HCT116 (cell line): ENCODE data around the gene CLEC14A. TPM values are rescaled to one million over a fixed set of nuclear protein-coding genes. Genes with fewer than 3 reads are reported as not detected.

Experiments
- ATAC-seq: fragments of 200-7000 bp; cut with Tn5 transposase; 2 replicates; pipeline ENCODE4 v1.9.1; 2020; ENCODE audit warnings: mild to moderate bottlenecking, moderate library complexity
- BruUV-seq: library from RNA; stranded (reverse); fragments of 400-500 nt; replicated peaks from 2 replicates; lab custom pipeline; 2021; lab: Mats Ljungman, UMichigan
- CTCF ChIA-PET: fragments of 300-600 bp; sonication (Branson Sonifier 250); formaldehyde crosslinking; loops from one replicate; lab custom pipeline; 2021; ENCODE audit warnings: antibody characterized with exemption; lab: Charles Lee
- POLR2A ChIA-PET: fragments of 300-600, 350-600 bp; sonication (Branson Sonifier 250); formaldehyde crosslinking; loops from one replicate; lab custom pipeline; 2021; ENCODE audit warnings: antibody characterized with exemption; lab: Charles Lee
- RAD21 ChIA-PET, 2 experiments: fragments of 300-600 bp; sonication (Branson Sonifier 250); formaldehyde crosslinking; loops; one replicate each; lab custom pipeline; 2023; ENCODE audit warnings: low total read pairs in 2 of 2; ENCODE audit not compliant: uncharacterized antibody in 2 of 2, unreplicated experiment in 2 of 2, low non-redundant PET in 1 of 2; lab: Charles Lee
- DNase-seq: peaks from one replicate; pipeline ENCODE4 v3.0.0-alpha.2; 2010; ENCODE audit warnings: low read depth, low spot score
- H2AFZ ChIP-seq: fragments of 200-600 bp; shearing (Covaris generic), sonication (generic); 2 replicates; pipeline ENCODE4 v1.6.1; 2017; ENCODE audit warnings: low read depth, mixed run types, mixed read lengths, antibody characterized with exemption, low read length; ENCODE audit not compliant: poor library complexity, severe bottlenecking
- H3K27ac ChIP-seq: 2 replicates; pipeline ENCODE4 v1.5.1; 2012; ENCODE audit warnings: low read depth, low read length
- H3K27me3 ChIP-seq: fragments of 200-600 bp; sonication (generic); 2 replicates; pipeline ENCODE4 v1.6.1; 2016; ENCODE audit warnings: mixed run types, low read length, mixed read lengths; ENCODE audit not compliant: insufficient read depth
- H3K36me3 ChIP-seq, 2 experiments: fragments of 200-500 bp in 1 of 2; fragments of 200-600 bp in 1 of 2; sonication (Bioruptor generic) in 1 of 2; sonication (generic) in 1 of 2; 2 replicates each; pipeline versions ENCODE4 v1.5.1 to v1.6.1; 2014 to 2016; ENCODE audit warnings: low read length in 2 of 2, inconsistent platforms in 1 of 2, mixed read lengths in 1 of 2, mixed run types in 1 of 2; ENCODE audit not compliant: insufficient read depth in 2 of 2, control insufficient read depth in 1 of 2
- H3K4me1 ChIP-seq, 2 experiments: fragments of 200-600 bp in 1 of 2; sonication (generic) in 1 of 2; 2 replicates each; pipeline versions ENCODE4 v1.5.1 to v1.6.1; 2012 to 2017; ENCODE audit warnings: low read length in 2 of 2, inconsistent platforms in 1 of 2, mild to moderate bottlenecking in 1 of 2, mixed read lengths in 1 of 2, mixed run types in 1 of 2, moderate library complexity in 1 of 2; ENCODE audit not compliant: insufficient read depth in 2 of 2, control insufficient read depth in 1 of 2
- H3K4me2 ChIP-seq: fragments of 200-600 bp; sonication (generic); 2 replicates; pipeline ENCODE4 v1.6.1; 2017; ENCODE audit warnings: mixed run types, low read length, mixed read lengths
- H3K4me3 ChIP-seq, 2 experiments: fragments of 200-600 bp in 1 of 2; sonication (generic) in 1 of 2; replicated peaks in 1 of 2; 2 replicates each; pipeline ENCODE4 v1.5.1; 2011 to 2016; ENCODE audit warnings: low read length in 2 of 2, control low read depth in 1 of 2, low read depth in 1 of 2, mild to moderate bottlenecking in 1 of 2, mixed read lengths in 1 of 2, mixed run types in 1 of 2
- H3K79me2 ChIP-seq: fragments of 200-600 bp; sonication (generic); 2 replicates; pipeline ENCODE4 v1.6.1; 2017; ENCODE audit warnings: mild to moderate bottlenecking, mixed run types, low read length, moderate library complexity, mixed read lengths; ENCODE audit not compliant: insufficient read depth
- H3K9ac ChIP-seq: fragments of 200-600 bp; sonication (generic); 2 replicates; pipeline ENCODE4 v1.6.1; 2016; ENCODE audit warnings: low read length, mixed read lengths
- H3K9me2 ChIP-seq: fragments of 200-600 bp; sonication (generic), shearing (Covaris generic); 2 replicates; pipeline ENCODE4 v1.6.1; 2017; ENCODE audit warnings: mixed run types, mild to moderate bottlenecking, moderate library complexity; ENCODE audit not compliant: insufficient read depth
- H3K9me3 ChIP-seq, 2 experiments: fragments of 200-500 bp in 1 of 2; fragments of 200-600 bp in 1 of 2; sonication (Bioruptor generic) in 1 of 2; sonication (generic) in 1 of 2; 2 replicates each; pipeline ENCODE4 v1.6.1; 2014 to 2017; ENCODE audit warnings: low read length in 2 of 2, mixed read lengths in 2 of 2, inconsistent platforms in 1 of 2, low read depth in 1 of 2, mild to moderate bottlenecking in 1 of 2, mixed run types in 1 of 2, moderate library complexity in 1 of 2; ENCODE audit not compliant: control insufficient read depth in 1 of 2, insufficient read depth in 1 of 2
- H4K20me1 ChIP-seq: fragments of 200-600 bp; sonication (generic), shearing (Covaris generic); 2 replicates; pipeline ENCODE4 v1.6.1; 2017; ENCODE audit warnings: mixed run types, mild to moderate bottlenecking, moderate library complexity; ENCODE audit not compliant: insufficient read depth
- ELF1 ChIP-seq: IDR thresholded peaks from 2 replicates; pipeline ENCODE4 v1.6.1; 2012; ENCODE audit warnings: low read depth, borderline replicate concordance
- EZH2 ChIP-seq: fragments of 200-600 bp; sonication (generic); IDR thresholded peaks from 2 replicates; pipeline ENCODE4 v1.6.1; 2017; ENCODE audit warnings: antibody characterized with exemption, mixed run types
- EZH2phosphoT487 ChIP-seq: fragments of 200-600 bp; IDR thresholded peaks from 2 replicates; pipeline ENCODE4 v1.6.1; 2018; ENCODE audit warnings: antibody characterized with exemption, borderline replicate concordance
- FOSL1 ChIP-seq: IDR thresholded peaks from 2 replicates; pipeline ENCODE4 v1.6.1; 2012; ENCODE audit warnings: low read depth
- JUND ChIP-seq: IDR thresholded peaks from 2 replicates; pipeline ENCODE4 v1.6.1; 2012
- MAX ChIP-seq: IDR thresholded peaks from 2 replicates; pipeline ENCODE4 v1.6.1; 2012
- POLR2A ChIP-seq: IDR thresholded peaks from 2 replicates; pipeline ENCODE4 v1.7.0; 2011; ENCODE audit warnings: borderline replicate concordance; ENCODE audit not compliant: insufficient read depth, insufficient read length; ENCODE audit errors: extremely low read depth
- POLR2AphosphoS5 ChIP-seq: IDR thresholded peaks from 2 replicates; pipeline ENCODE4 v1.6.1; 2011; ENCODE audit warnings: mild to moderate bottlenecking, low read depth, low read length, moderate library complexity
- REST ChIP-seq: IDR thresholded peaks from 2 replicates; pipeline ENCODE4 v1.6.1; 2012; ENCODE audit warnings: low read depth
- SIN3A ChIP-seq: IDR thresholded peaks from 2 replicates; pipeline ENCODE4 v1.6.1; 2012; ENCODE audit warnings: low read depth
- TCF7L2 ChIP-seq: IDR thresholded peaks from 2 replicates; pipeline ENCODE4 v1.7.0; 2011; ENCODE audit warnings: borderline replicate concordance, inconsistent platforms; ENCODE audit not compliant: insufficient read depth, insufficient read length; ENCODE audit errors: extremely low read depth
- YY1 ChIP-seq: IDR thresholded peaks from 2 replicates; pipeline ENCODE4 v1.6.1; 2011; ENCODE audit warnings: low read length, low read depth, moderate library complexity, mild to moderate bottlenecking; ENCODE audit not compliant: insufficient replicate concordance; ENCODE audit errors: extremely low read depth
- ZFX ChIP-seq: fragments of 450-650 bp; IDR thresholded peaks from 2 replicates; pipeline ENCODE4 v1.6.1; 2017
- ZNF274 ChIP-seq: fragments of 200-500 bp; sonication (Bioruptor generic); IDR thresholded peaks from 2 replicates; pipeline ENCODE4 v1.6.1; 2014; ENCODE audit warnings: mild to moderate bottlenecking, low read depth, low read length, inconsistent platforms
- intact Hi-C: fragments of 100-400 bp; cut with micrococcal nuclease; formaldehyde crosslinking; loops from 2 replicates; pipeline ENCODE4 v1.10.0; 2022
- total RNA-seq: library from RNA; stranded (reverse); gene quantifications from one replicate; pipeline ENCODE4 v1.2.1, GENCODE V29; 2021; ENCODE audit not compliant: unreplicated experiment

Gene CLEC14A
- total RNA-seq, 1 experiment from 2014 or later = 0.10 TPM

GRCh38 chr14:38297681-38298080 lies 41.8 kb upstream of the CLEC14A start:
- Histone ChIP-seq H3K4me3 (no peak overlapping the region), H3K9me2 (no peaks in the 10 kb centered on the region), H2AFZ (no peak overlapping the region), H3K27me3 (no peaks in the 10 kb centered on the region), H3K9ac (no peak overlapping the region), H3K27ac (no peak overlapping the region), H4K20me1 (no peaks in the 10 kb centered on the region), H3K4me2 (no peak overlapping the region), H3K9me3 (peaks cover 0 to 8% of the 10 kb centered on the region in 2 experiments; a peak in 1 of 4 replicates), H3K79me2 (no peaks in the 10 kb centered on the region), H3K4me1 (no peaks in the 10 kb centered on the region), H3K36me3 (no peaks in the 10 kb centered on the region)
- ChIA-PET RAD21 (no interaction called here), CTCF (no interaction called here), POLR2A (no interaction called here)
- TF ChIP-seq EZH2 (no peak), ELF1 (no peak), FOSL1 (no peak), YY1 (no peak), EZH2phosphoT487 (no peak), JUND (no peak), MAX (no peak), ZNF274 (no peak)
- DNase-seq = no peak
- no TSS peak for BruUV-seq
- no peak for ATAC-seq
- intact Hi-C loops = no loop called here

- ChIA-PET POLR2A (no interaction called here), CTCF (no interaction called here), RAD21 (no interaction called here)
- Histone ChIP-seq H3K9me2 (no peaks in the 10 kb centered on the region), H3K27me3 (no peaks in the 10 kb centered on the region), H3K27ac (no peak overlapping the region), H3K79me2 (no peaks in the 10 kb centered on the region), H3K4me1 (no peaks in the 10 kb centered on the region), H3K9me3 (peaks cover 0 to 5% of the 10 kb centered on the region in 2 experiments; a peak in 1 of 4 replicates), H3K4me2 (no peak overlapping the region), H3K4me3 (no peak overlapping the region), H2AFZ (no peak overlapping the region), H3K36me3 (no peaks in the 10 kb centered on the region), H3K9ac (no peak overlapping the region), H4K20me1 (no peaks in the 10 kb centered on the region)
- no peak for ATAC-seq
- intact Hi-C loops = no loop called here
- no TSS peak for BruUV-seq
- TF ChIP-seq REST (no peak), SIN3A (no peak), ZNF274 (no peak), ZFX (no peak), POLR2AphosphoS5 (no peak), EZH2 (no peak), TCF7L2 (no peak), FOSL1 (no peak), POLR2A (no peak), JUND (no peak)
- no peak for DNase-seq
Observed at GRCh38 chr14:38291681-38292467, 36.0 kb upstream of the CLEC14A start.
